RWPE1 (cell line): ENCODE data around the gene PLEKHM3.
A peak's percentile ranks its signal among the peaks of the same experiment; 100 is the strongest.

Experiments
- CTCF ChIA-PET: fragments of 350-600 bp; sonication (Branson Sonifier 250); formaldehyde crosslinking; extraction: SDS; loops from one replicate; lab custom pipeline; 2021; lab: Yijun Ruan, JAX
- POLR2A ChIA-PET: fragments of 400-600 bp; formaldehyde crosslinking; extraction: SDS; loops from one replicate; lab custom pipeline; 2020; ENCODE audit warnings: antibody characterized with exemption; ENCODE audit not compliant: low non-redundant PET; lab: Yijun Ruan, JAX
- DNase-seq: peaks from one replicate; pipeline ENCODE4 v3.0.0; 2012; ENCODE audit warnings: low spot score
- H3K27ac ChIP-seq: fragments of 450-650 bp; 2 replicates; pipeline ENCODE4 v1.5.1; 2017
- TF ChIP-seq, protein P1 (sequence below): fragments of 450-650 bp; conservative IDR thresholded peaks from 2 replicates; pipeline ENCODE4 v1.5.1; 2017; ENCODE audit warnings: low read depth, mild to moderate bottlenecking

PLEKHM3 gene

DNA sequence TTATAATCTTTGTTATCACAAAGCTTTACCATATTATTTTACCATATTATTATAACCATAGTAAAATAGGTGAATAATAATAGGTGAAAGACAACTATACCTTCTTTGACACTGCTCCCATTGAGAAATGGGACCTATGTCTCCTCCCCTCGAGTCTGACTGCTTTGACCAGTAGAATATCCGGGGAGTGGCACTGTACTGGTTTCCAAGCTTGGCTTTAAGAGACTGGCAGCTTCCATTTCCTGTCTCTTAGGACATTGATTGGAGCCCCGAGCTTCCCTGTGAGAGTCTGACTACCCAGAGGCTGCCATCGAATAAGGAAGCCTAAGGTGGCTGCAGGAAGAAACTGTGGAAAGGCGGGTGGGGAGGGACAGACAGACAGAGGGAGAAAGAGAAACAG, 40.1 kb upstream of the PLEKHM3 start:
- TF ChIP-seq, protein P1, sequence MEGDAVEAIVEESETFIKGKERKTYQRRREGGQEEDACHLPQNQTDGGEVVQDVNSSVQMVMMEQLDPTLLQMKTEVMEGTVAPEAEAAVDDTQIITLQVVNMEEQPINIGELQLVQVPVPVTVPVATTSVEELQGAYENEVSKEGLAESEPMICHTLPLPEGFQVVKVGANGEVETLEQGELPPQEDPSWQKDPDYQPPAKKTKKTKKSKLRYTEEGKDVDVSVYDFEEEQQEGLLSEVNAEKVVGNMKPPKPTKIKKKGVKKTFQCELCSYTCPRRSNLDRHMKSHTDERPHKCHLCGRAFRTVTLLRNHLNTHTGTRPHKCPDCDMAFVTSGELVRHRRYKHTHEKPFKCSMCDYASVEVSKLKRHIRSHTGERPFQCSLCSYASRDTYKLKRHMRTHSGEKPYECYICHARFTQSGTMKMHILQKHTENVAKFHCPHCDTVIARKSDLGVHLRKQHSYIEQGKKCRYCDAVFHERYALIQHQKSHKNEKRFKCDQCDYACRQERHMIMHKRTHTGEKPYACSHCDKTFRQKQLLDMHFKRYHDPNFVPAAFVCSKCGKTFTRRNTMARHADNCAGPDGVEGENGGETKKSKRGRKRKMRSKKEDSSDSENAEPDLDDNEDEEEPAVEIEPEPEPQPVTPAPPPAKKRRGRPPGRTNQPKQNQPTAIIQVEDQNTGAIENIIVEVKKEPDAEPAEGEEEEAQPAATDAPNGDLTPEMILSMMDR, result no peak
- H3K27ac ChIP-seq, result no peak overlapping the region
- DNase-seq, result no peak
- CTCF ChIA-PET, result no interaction called here
- POLR2A ChIA-PET, result no interaction called here

DNA sequence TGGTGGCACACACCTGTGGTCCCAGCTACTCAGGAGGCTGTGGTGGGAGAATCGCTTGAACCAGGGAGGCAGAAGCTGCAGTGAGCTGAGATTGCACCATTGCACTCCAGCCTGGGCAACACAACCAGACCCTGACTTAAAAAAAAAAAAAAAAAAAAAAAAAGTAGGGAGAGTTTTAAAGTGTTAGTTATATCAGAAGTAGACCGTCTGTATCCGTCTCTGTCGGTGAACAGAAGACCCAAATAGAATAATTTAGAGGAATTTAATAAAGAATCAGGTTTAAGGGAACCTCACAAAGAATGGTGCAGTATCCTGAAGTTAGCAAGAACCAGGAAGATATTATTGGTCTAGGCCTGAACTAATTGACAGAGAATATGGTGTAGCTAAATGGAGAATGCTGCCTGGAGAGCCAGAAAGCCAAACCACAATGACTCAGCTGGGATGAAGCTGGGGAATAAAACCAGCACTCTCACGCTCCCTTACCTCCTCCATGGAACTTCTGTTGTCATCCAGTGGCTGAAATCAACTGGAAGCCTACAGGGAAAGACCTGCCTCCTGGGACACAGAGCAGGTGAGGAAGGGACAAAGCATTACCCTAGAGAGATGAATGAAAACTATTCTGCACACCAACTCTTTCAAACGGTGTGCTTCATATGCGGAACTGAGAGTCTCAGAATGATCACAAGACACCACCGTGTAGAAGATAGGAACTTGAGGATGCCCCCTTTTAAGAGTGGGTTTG, 39.1 kb upstream of the PLEKHM3 start:
- DNase-seq, result peak; percentile 26
- CTCF ChIA-PET, result interaction anchor here (0.6 to 1.8 kb wide), 3 partner anchors 8 to 318 kb away, joined by 3 to 9 read pairs (median 5); no protein-coding TSS in a partner anchor
- TF ChIP-seq, protein P1, result no peak
- no peak overlapping the region for H3K27ac ChIP-seq
- POLR2A ChIA-PET, result no interaction called here

DNA sequence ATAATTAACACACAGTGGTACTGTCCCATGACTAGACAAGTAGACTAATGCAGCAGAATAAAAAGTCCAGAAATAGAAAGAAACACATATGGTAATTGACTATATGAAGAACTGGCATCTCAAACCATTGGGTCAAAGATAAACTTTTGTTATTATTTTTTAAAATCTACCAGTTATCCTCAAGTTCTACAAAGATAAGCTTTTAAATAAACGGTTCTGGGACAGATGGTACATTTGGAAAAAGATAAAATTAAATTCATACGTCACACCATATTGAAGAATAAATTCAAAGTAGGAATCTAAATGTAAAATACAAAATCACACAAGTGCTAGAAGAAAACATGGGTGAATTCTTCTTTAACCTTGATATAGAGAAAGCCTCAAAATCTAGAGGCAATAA, 37.6 kb upstream of the PLEKHM3 start:
- POLR2A ChIA-PET, result no interaction called here
- CTCF ChIA-PET, result interaction anchor here (0.6 to 1.8 kb wide), 4 partner anchors 9 to 589 kb away, joined by 3 to 9 read pairs (median 6); no protein-coding TSS in a partner anchor
- H3K27ac ChIP-seq, result no peak overlapping the region
- TF ChIP-seq, protein P1, result no peak
- DNase-seq, result no peak

DNA sequence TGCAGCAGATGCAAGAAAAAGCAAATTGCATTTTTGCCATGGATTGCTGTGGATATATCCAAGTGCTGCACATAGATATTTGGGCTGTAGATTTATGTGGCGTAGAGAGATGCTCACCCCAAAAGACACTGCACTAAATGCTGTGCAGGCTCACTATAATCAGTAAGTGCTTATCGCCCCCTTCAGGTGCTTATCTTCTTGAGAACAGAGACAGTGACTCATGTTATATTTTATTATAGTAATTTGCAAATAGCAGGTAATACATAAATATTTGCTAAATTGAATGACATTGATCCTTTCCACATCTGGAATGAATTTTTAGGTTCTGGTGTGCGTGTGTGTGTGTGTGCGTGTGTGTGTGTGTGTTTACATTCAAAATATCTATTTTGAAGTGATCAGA, 36.8 kb upstream of the PLEKHM3 start:
- TF ChIP-seq, protein P1, result no peak
- ChIA-PET CTCF (no interaction called here), POLR2A (no interaction called here)
- H3K27ac ChIP-seq, result no peak overlapping the region
- DNase-seq, result no peak

DNA sequence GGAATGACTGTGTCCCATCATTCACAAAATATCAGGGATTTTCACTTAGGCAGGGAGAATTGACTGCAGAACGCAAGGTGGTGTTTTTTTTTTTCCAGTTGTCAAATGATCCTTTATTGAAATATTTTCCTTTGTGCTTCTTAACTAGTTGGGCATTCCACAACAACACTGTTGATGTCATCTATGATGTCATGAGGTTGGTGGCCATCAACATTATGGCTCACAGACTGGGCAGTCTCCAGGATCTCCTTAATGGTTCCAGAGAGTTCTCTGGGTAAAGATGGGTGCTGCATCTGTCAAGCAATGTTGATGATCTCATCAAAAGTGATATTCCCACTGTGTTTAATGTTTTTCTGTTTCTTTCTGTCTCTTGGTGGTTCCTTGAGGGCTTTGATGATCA, 31.8 kb upstream of the PLEKHM3 start:
- TF ChIP-seq, protein P1, result no peak
- H3K27ac ChIP-seq, result no peak overlapping the region
- ChIA-PET POLR2A (no interaction called here), CTCF (interaction anchor here (0.6 kb wide), 2 partner anchors 49 to 240 kb away, joined by 4 read pairs; no protein-coding TSS in a partner anchor)
- no peak for DNase-seq

DNA sequence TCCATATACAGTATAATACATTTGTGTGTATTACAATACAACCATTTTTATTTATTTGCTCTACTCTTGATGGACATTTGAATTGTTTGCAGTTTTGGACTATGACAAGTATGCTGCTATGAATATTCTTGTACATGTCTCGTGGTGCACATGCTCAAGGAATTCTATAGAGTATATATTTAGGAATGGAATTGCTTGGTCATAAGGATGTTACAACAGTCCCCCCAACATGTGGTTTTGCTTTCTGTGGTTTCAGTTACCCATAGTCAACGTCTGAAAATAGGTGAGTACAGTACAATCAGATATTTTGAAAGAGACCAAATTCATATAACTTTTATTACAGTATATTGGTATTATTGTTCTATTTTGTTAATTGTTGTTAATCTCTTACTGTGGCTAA, 24.1 kb upstream of the PLEKHM3 start:
- H3K27ac ChIP-seq, result no peak overlapping the region
- ChIA-PET POLR2A (no interaction called here), CTCF (no interaction called here)
- no peak for DNase-seq
- TF ChIP-seq, protein P1, result no peak
